Measurements from ENCODE around the gene SNTG2.

DNA sequence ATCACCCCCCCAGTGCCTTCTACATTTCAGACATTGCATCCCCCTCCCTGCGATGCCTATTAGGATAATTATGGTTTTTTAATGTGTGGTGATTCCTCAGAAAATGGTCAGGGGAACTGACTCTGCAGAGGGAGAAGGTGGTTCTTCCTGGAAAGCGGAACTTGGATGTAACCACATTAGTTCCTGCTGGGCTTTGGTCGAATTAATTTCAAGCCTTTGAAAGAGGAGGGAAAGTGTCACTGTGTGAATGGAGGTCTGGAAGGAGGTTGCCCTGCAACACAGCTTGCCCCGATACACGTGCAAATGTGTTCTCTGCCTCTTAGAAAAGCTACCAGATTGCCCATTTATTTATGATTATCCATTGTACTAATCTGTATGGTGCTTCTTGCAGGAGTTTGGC, 399.5 kb downstream of the SNTG2 start:
- TF ChIP-seq ELF1 (CRISPR knock-in tag; IDR thresholded peaks at IDR 0.05), result no peak
- TF ChIP-seq BRCA1 (CRISPR knock-in tag; IDR thresholded peaks at IDR 0.05), result no peak
- no peak for TF ChIP-seq HNRNPH1 (optimal IDR thresholded peaks at IDR 0.05; ENCODE audit: low read depth, low read length)
- no peak for TF ChIP-seq HDAC6 (IDR thresholded peaks at IDR 0.05; ENCODE audit: low read depth, low read length)
